ENCODE measurements around the gene NRK. TPM values are rescaled to one million over a fixed set of nuclear protein-coding genes. Genes with fewer than 3 reads are reported as not detected.

Gene NRK
- total and polyA plus RNA-seq, 3 donors from 2014 or later: 3.7 to 6.1 (median 4.5) TPM

GRCh38 chrX:105865709-105866108 is 43.4 kb downstream of the NRK start:
- intact Hi-C loops (cut with DNase I; ENCODE audit: low total_unique reads): no loop called here
- Histone ChIP-seq H3K27me3 (no peaks in the 10 kb centered on the region), H3K9me3 (no peaks in the 10 kb centered on the region), H3K36me3 (ENCODE audit: low read depth, missing control alignments) (no peaks in the 10 kb centered on the region), H3K4me3 (no peak overlapping the region), H3K4me1 (no peaks in the 10 kb centered on the region), H3K27ac (no peak overlapping the region)
- TF ChIP-seq POLR2A (IDR thresholded peaks at IDR 0.05): no peak
- no peak for TF ChIP-seq CTCF (IDR thresholded peaks at IDR 0.05)
- WGBS, 2 donors: 78 to 83% methylated on average over 3 of the region's 3 CpGs
- no peak for DNase-seq

GRCh38 chrX:105869701-105870100 is 47.4 kb downstream of the NRK start:
- TF ChIP-seq POLR2A (IDR thresholded peaks at IDR 0.05): no peak
- Histone ChIP-seq H3K27ac (no peak overlapping the region), H3K36me3 (ENCODE audit: low read depth, missing control alignments) (no peaks in the 10 kb centered on the region), H3K4me3 (no peak overlapping the region), H3K9me3 (no peaks in the 10 kb centered on the region), H3K4me1 (no peaks in the 10 kb centered on the region), H3K27me3 (no peaks in the 10 kb centered on the region)
- DNase-seq: no peak
- intact Hi-C loops (cut with DNase I; ENCODE audit: low total_unique reads): no loop called here
- 93 to 100% methylated on average over 1 of the region's 1 CpG for WGBS, 2 donors

- TF ChIP-seq CTCF (IDR thresholded peaks at IDR 0.05) (no peak), POLR2A (IDR thresholded peaks at IDR 0.05) (no peak)
- no peaks in the 10 kb centered on the region for H3K4me1 ChIP-seq
- intact Hi-C loops (cut with DNase I; ENCODE audit: low total_unique reads): no loop called here
- H3K9me3 ChIP-seq: no peaks in the 10 kb centered on the region
- H3K27ac ChIP-seq: no peak overlapping the region
- no peaks in the 10 kb centered on the region for H3K36me3 ChIP-seq (ENCODE audit: low read depth, missing control alignments)
- no peak for DNase-seq
- H3K4me3 ChIP-seq: no peak overlapping the region
- 85 to 87% methylated on average over 3 of the region's 3 CpGs for WGBS, 2 donors
- no peaks in the 10 kb centered on the region for H3K27me3 ChIP-seq
Measured at GRCh38 chrX:105870445-105870844, 48.1 kb downstream of the NRK start.

GRCh38 chrX:105872941-105873340 is 50.6 kb downstream of the NRK start:
- H3K27ac ChIP-seq: no peak overlapping the region
- TF ChIP-seq POLR2A (IDR thresholded peaks at IDR 0.05) (no peak), CTCF (IDR thresholded peaks at IDR 0.05) (no peak)
- intact Hi-C loops (cut with DNase I; ENCODE audit: low total_unique reads): no loop called here
- H3K4me3 ChIP-seq: no peak overlapping the region
- H3K27me3 ChIP-seq: no peaks in the 10 kb centered on the region
- no peaks in the 10 kb centered on the region for H3K36me3 ChIP-seq (ENCODE audit: low read depth, missing control alignments)
- DNase-seq: peak; percentile 13
- H3K9me3 ChIP-seq: no peaks in the 10 kb centered on the region
- WGBS, 2 donors: 53 to 54% methylated on average over 7 of the region's 7 CpGs
- H3K4me1 ChIP-seq: no peaks in the 10 kb centered on the region

GRCh38 chrX:105874790-105875189 is 52.5 kb downstream of the NRK start:
- Histone ChIP-seq H3K27ac (no peak overlapping the region), H3K4me3 (no peak overlapping the region), H3K36me3 (ENCODE audit: low read depth, missing control alignments) (no peaks in the 10 kb centered on the region), H3K4me1 (no peaks in the 10 kb centered on the region), H3K27me3 (no peaks in the 10 kb centered on the region), H3K9me3 (no peaks in the 10 kb centered on the region)
- intact Hi-C loops (cut with DNase I; ENCODE audit: low total_unique reads): no loop called here
- WGBS, 2 donors: 92 to 95% methylated on average over 1 of the region's 1 CpG
- DNase-seq: no peak
- no peak for TF ChIP-seq CTCF (IDR thresholded peaks at IDR 0.05)

Data from testis (tissue), 3 donors.